SH-SY5Y (cell line): Measurements from ENCODE around the gene EVI2A.

Experiments used
- GATA2 ChIP-seq: IDR thresholded peaks from 2 replicates; pipeline ENCODE4 v1.6.1; 2011; ENCODE audit warnings: mild to moderate bottlenecking, low read depth, low read length
- GATA3 ChIP-seq: IDR thresholded peaks from 2 replicates; pipeline ENCODE4 v1.6.1; 2011; ENCODE audit warnings: low read depth, mild to moderate bottlenecking, low read length, moderate library complexity

DNA sequence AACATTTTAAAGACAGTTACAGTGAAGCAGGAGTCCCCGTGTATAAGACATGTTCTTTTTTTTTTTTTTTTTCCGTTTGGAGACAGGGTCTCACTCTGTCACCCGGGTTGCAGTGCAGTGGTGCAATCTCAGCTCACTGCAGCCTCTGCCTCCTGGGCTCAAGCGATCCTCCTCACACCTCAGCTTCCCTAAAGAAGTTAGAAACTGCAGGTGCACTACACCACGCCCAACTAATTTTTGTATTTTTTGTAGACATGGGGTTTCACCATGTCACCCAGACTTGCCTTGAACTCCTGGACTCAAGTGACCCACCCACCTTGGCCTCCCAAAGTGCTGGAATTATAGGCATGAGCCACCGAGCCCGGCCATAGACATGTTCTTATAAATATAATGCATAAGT is 10.5 kb downstream of the EVI2A start:
- TF ChIP-seq GATA2: no peak
- no peak for TF ChIP-seq GATA3
